ENCODE measurements around the gene CYTH3. TPM values are rescaled to one million over a fixed set of nuclear protein-coding genes. Genes with fewer than 3 reads are reported as not detected.

The CYTH3 gene
- total and polyA plus RNA-seq, 2 of the 13 experiments (the other 11 are each of a cell fraction or from before 2014, with no cell fraction given), result 3.1 to 3.8 TPM

DNA sequence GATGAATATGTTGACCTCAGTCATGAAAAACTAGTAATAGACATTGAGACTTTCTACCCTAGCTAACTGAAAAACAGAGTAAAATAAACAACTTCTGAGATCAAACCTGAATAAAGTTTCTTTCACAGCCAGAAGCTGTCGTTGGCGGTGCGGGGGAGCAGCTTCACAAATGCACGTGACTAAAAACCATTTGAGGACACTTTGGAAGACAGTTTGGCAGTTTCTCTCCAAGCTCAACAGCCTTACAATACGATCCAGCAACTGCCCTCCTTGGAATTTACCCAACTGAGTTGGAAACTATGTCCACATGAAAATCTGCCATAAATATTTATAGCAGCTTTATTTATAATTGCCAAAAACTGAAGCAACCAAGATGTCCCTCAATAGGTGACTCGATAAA lies 63.1 kb downstream of the CYTH3 start:
- no peaks in the 10 kb centered on the region for H3K9me3 ChIP-seq (ENCODE audit: low read length)
- DNase-seq (ENCODE audit: low spot score) (no peak), ATAC-seq (no peak), FAIRE-seq (no peak)
- intact Hi-C loops (cut with micrococcal nuclease; ENCODE audit: unreplicated experiment) (no loop called here), in situ Hi-C loops (cut with HindIII; ENCODE audit: extremely low pct_ligation_motif_present, low pct_unique_long_range_greater_than_20kb) (no loop called here)
- BruUV-seq (replicated peaks), result no TSS peak
- POLR2A ChIA-PET, result no interaction called here
- no peaks in the 10 kb centered on the region for H3K4me1 ChIP-seq (ENCODE audit: insufficient read depth, low read length)
- no peaks in the 10 kb centered on the region for H3K36me3 ChIP-seq (replicated peaks in 1 of 2; ENCODE audit: control insufficient read depth in 1 of 2, insufficient read depth in 2 of 2, low read length in 2 of 2)
- H3K27ac ChIP-seq (ENCODE audit: extremely low read length, insufficient read depth, low read length), result no peak overlapping the region
- H3K4me2 ChIP-seq (ENCODE audit: low read depth, low read length), result no peak overlapping the region
- TF ChIP-seq, protein P1, sequence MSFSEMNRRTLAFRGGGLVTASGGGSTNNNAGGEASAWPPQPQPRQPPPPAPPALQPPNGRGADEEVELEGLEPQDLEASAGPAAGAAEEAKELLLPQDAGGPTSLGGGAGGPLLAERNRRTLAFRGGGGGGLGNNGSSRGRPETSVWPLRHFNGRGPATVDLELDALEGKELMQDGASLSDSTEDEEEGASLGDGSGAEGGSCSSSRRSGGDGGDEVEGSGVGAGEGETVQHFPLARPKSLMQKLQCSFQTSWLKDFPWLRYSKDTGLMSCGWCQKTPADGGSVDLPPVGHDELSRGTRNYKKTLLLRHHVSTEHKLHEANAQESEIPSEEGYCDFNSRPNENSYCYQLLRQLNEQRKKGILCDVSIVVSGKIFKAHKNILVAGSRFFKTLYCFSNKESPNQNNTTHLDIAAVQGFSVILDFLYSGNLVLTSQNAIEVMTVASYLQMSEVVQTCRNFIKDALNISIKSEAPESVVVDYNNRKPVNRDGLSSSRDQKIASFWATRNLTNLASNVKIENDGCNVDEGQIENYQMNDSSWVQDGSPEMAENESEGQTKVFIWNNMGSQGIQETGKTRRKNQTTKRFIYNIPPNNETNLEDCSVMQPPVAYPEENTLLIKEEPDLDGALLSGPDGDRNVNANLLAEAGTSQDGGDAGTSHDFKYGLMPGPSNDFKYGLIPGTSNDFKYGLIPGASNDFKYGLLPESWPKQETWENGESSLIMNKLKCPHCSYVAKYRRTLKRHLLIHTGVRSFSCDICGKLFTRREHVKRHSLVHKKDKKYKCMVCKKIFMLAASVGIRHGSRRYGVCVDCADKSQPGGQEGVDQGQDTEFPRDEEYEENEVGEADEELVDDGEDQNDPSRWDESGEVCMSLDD (CRISPR knock-in tag; IDR thresholded peaks at IDR 0.05; ENCODE audit: borderline replicate concordance), result no peak
- TF ChIP-seq GTF2F1 (IDR thresholded peaks at IDR 0.05; ENCODE audit: low read length) (no peak), CCDC6 (CRISPR knock-in tag; IDR thresholded peaks at IDR 0.05) (no peak), PRPF4 (IDR thresholded peaks at IDR 0.05; ENCODE audit: low read depth, low read length, poor library complexity, severe bottlenecking) (no peak), TSC22D2 (CRISPR knock-in tag; IDR thresholded peaks at IDR 0.05; ENCODE audit: borderline replicate concordance) (no peak), THAP11 (CRISPR knock-in tag; IDR thresholded peaks at IDR 0.05) (no peak), EEA1 (CRISPR knock-in tag; IDR thresholded peaks at IDR 0.05; ENCODE audit: borderline replicate concordance) (no peak), ZNF484 (CRISPR knock-in tag; IDR thresholded peaks at IDR 0.05; ENCODE audit: borderline replicate concordance, low read depth) (no peak), SMYD3 (CRISPR knock-in tag; IDR thresholded peaks at IDR 0.05) (no peak), CEBPG (CRISPR knock-in tag; IDR thresholded peaks at IDR 0.05) (no peak), ZNF652 (CRISPR knock-in tag; IDR thresholded peaks at IDR 0.05; ENCODE audit: borderline replicate concordance, low read depth) (no peak), CREB1 (IDR thresholded peaks at IDR 0.05) (no peak), CREB1 (CRISPR knock-in tag; IDR thresholded peaks at IDR 0.05) (no peak), STAT5B (CRISPR knock-in tag; IDR thresholded peaks at IDR 0.05) (no peak)
- TF ChIP-seq, protein P2, sequence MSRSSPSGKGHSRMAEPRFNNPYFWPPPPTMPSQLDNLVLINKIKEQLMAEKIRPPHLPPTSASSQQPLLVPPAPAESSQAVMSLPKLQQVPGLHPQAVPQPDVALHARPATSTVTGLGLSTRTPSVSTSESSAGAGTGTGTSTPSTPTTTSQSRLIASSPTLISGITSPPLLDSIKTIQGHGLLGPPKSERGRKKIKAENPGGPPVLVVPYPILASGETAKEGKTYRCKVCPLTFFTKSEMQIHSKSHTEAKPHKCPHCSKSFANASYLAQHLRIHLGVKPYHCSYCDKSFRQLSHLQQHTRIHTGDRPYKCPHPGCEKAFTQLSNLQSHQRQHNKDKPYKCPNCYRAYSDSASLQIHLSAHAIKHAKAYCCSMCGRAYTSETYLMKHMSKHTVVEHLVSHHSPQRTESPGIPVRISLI (CRISPR knock-in tag; IDR thresholded peaks at IDR 0.05; ENCODE audit: borderline replicate concordance), result no peak
- TF ChIP-seq, protein P3, sequence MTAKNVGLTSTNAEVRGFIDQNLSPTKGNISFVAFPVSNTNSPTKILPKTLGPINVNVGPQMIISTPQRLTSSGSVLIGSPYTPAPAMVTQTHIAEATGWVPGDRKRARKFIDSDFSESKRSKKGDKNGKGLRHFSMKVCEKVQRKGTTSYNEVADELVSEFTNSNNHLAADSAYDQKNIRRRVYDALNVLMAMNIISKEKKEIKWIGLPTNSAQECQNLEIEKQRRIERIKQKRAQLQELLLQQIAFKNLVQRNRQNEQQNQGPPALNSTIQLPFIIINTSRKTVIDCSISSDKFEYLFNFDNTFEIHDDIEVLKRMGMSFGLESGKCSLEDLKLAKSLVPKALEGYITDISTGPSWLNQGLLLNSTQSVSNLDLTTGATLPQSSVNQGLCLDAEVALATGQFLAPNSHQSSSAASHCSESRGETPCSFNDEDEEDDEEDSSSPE (CRISPR knock-in tag; IDR thresholded peaks at IDR 0.05), result no peak
- H3K4me3 ChIP-seq (replicated peaks in 1 of 3; ENCODE audit: insufficient read depth in 1 of 3, low read depth in 2 of 3, low read length in 3 of 3), result no peak overlapping the region
- no peaks in the 10 kb centered on the region for H4K20me1 ChIP-seq (ENCODE audit: insufficient read depth, low read length)
- H3K27me3 ChIP-seq (ENCODE audit: control insufficient read depth in 1 of 2, insufficient read depth in 2 of 2, low read length in 2 of 2), result no peaks in the 10 kb centered on the region
- no peak overlapping the region for H2AFZ ChIP-seq (ENCODE audit: low read length)
- no peak overlapping the region for H3K9ac ChIP-seq (ENCODE audit: insufficient read depth, low read depth, low read length)
- H3K79me2 ChIP-seq (ENCODE audit: insufficient read depth, low read length), result no peaks in the 10 kb centered on the region
- CTCF ChIA-PET (ENCODE audit: low intra/inter-chr PET ratio, low total read pairs), result no interaction called here
- 81% methylated on average over 6 of the region's 6 CpGs for WGBS (ENCODE audit: low lambda C conversion rate)
